HFFc6 (cell line): ENCODE data around the gene CAMKK2. TPM values are rescaled to one million over a fixed set of nuclear protein-coding genes. Genes with fewer than 3 reads are reported as not detected.
"Not testable (repeated sequence)": the region's sequence is repeated elsewhere in the genome, so short reads cannot be mapped to it uniquely, and the experiment has no call there.

Source experiments
- DNase-seq: peaks from one replicate; pipeline ENCODE4 v3.0.0-alpha.2; 2018
- H3K27ac Mint-ChIP-seq: 2 replicates; pipeline ENCODE4 v1.8.0; 2020; ENCODE audit warnings: mild to moderate bottlenecking, mixed read lengths
- H3K27me3 Mint-ChIP-seq: 2 replicates; pipeline ENCODE4 v1.8.0; 2021; ENCODE audit warnings: mild to moderate bottlenecking, moderate library complexity, mixed read lengths; ENCODE audit not compliant: insufficient read depth
- H3K36me3 Mint-ChIP-seq: 2 replicates; pipeline ENCODE4 v1.8.0; 2021; ENCODE audit warnings: low read depth, mixed read lengths
- H3K4me1 Mint-ChIP-seq: 2 replicates; pipeline ENCODE4 v1.8.0; 2020; ENCODE audit warnings: low read depth, mixed read lengths
- H3K4me3 Mint-ChIP-seq: 2 replicates; pipeline ENCODE4 v1.8.0; 2020; ENCODE audit warnings: mild to moderate bottlenecking, moderate library complexity, mixed read lengths
- H3K9me3 Mint-ChIP-seq: 2 replicates; pipeline ENCODE4 v1.8.0; 2020; ENCODE audit warnings: mild to moderate bottlenecking, mixed read lengths
- total RNA-seq, 6 experiments: library from RNA; stranded (reverse); fragmentation: NEBNext Ultra II Directional; extraction: Animal tissue kit (Norgen Biotek cat#: 25700); gene quantifications; 2 replicates in 1 of 6; 3 replicates in 5 of 6; pipeline ENCODE4 v1.2.3, GENCODE V29; 2021
- TF ChIP-seq, protein P1 (sequence below): fragments of 200-600 bp; sonication (generic); IDR thresholded peaks from 2 replicates; pipeline ENCODE4 v1.5.0; 2021; ENCODE audit warnings: antibody characterized with exemption, mild to moderate bottlenecking

The CAMKK2 gene
- total RNA-seq, 6 experiments from 2014 or later: 27.8 to 35.3 (median 31.1) TPM

GRCh38 chr12:121209624-121210572 is 86.6 kb downstream of the CAMKK2 start, which contains the start of gene P2RX4:
P2RX4 (plus strand) TSS chr12:121210129; CDS start chr12:121210165, 36 bp downstream.
- TF ChIP-seq, protein P1, sequence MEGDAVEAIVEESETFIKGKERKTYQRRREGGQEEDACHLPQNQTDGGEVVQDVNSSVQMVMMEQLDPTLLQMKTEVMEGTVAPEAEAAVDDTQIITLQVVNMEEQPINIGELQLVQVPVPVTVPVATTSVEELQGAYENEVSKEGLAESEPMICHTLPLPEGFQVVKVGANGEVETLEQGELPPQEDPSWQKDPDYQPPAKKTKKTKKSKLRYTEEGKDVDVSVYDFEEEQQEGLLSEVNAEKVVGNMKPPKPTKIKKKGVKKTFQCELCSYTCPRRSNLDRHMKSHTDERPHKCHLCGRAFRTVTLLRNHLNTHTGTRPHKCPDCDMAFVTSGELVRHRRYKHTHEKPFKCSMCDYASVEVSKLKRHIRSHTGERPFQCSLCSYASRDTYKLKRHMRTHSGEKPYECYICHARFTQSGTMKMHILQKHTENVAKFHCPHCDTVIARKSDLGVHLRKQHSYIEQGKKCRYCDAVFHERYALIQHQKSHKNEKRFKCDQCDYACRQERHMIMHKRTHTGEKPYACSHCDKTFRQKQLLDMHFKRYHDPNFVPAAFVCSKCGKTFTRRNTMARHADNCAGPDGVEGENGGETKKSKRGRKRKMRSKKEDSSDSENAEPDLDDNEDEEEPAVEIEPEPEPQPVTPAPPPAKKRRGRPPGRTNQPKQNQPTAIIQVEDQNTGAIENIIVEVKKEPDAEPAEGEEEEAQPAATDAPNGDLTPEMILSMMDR: peak; percentile 60
- peak within 1 kb of the TSS; percentile 74 for H3K27ac Mint-ChIP-seq
- H3K4me1 Mint-ChIP-seq: peaks cover 21% of the 10 kb centered on the region
- no peaks in the 10 kb centered on the region for H3K9me3 Mint-ChIP-seq
- H3K4me3 Mint-ChIP-seq: peak within 1 kb of the TSS; percentile 89
- peak; percentile 65 for DNase-seq
- H3K27me3 Mint-ChIP-seq: peaks cover 3% of the 10 kb centered on the region; the same call in 1 of the 2 replicates
- no peaks in the 10 kb centered on the region for H3K36me3 Mint-ChIP-seq

DNA sequence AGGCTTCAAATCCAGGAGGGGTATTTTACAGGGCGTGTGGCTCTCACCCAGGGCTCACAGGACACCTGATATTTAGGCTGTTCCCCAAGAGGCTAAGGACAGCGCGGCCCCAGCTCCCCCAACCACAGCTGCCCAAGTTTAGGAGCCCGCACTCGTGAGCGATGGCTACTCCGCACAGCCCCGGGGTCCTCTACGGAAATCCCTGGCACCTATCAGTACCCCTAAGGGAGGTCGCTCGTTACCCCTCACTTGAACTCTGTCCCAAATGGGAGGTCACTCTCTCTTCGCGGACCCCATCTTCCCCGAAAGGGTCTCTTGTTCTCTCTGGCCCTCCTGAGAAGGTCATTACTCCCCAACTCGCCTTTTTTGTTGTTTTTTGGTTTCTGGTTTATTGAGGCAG is 87.3 kb downstream of the CAMKK2 start:
- Mint-ChIP-seq H3K9me3 (no peaks in the 10 kb centered on the region), H3K4me3 (peak overlapping the region; percentile 17), H3K36me3 (no peaks in the 10 kb centered on the region), H3K27me3 (peaks cover 1% of the 10 kb centered on the region; the same call in 1 of the 2 replicates), H3K27ac (no peak overlapping the region), H3K4me1 (peaks cover 17% of the 10 kb centered on the region)
- TF ChIP-seq, protein P1: no peak
- no peak for DNase-seq

- not testable (repeated sequence) for H3K27ac Mint-ChIP-seq, H3K4me3 Mint-ChIP-seq, H3K9me3 Mint-ChIP-seq, H3K27me3 Mint-ChIP-seq, H3K36me3 Mint-ChIP-seq, DNase-seq
- H3K4me1 Mint-ChIP-seq: peaks cover 14% of the 10 kb centered on the region
Observed at GRCh38 chr12:121208571-121208970, 87.9 kb downstream of the CAMKK2 start.

DNA sequence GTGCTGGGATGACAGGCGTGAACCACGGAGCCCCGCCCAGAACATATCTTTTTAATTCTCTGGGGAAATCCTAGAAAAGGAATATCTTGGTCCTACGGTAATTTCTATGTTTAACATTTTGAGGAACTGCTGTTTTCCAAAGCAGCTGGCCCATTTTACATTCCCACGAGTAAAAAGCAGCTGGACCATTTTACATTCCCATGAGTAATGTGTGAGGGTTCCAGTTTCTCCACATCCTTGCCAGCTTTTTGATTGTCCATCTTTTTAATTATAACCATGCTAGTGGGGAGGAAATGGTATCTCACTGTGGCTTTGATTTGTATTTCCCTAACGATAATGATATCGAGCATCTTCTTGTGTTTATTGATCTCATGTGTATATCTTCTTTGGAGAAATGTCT is 91.0 kb downstream of the CAMKK2 start:
- TF ChIP-seq, protein P1: no peak
- no peaks in the 10 kb centered on the region for H3K36me3 Mint-ChIP-seq
- H3K4me3 Mint-ChIP-seq: no peak overlapping the region
- DNase-seq: no peak
- no peaks in the 10 kb centered on the region for H3K9me3 Mint-ChIP-seq
- peaks cover 19% of the 10 kb centered on the region for H3K4me1 Mint-ChIP-seq
- no peak overlapping the region for H3K27ac Mint-ChIP-seq
- peaks cover 1% of the 10 kb centered on the region; the same call in 1 of the 2 replicates for H3K27me3 Mint-ChIP-seq

DNA sequence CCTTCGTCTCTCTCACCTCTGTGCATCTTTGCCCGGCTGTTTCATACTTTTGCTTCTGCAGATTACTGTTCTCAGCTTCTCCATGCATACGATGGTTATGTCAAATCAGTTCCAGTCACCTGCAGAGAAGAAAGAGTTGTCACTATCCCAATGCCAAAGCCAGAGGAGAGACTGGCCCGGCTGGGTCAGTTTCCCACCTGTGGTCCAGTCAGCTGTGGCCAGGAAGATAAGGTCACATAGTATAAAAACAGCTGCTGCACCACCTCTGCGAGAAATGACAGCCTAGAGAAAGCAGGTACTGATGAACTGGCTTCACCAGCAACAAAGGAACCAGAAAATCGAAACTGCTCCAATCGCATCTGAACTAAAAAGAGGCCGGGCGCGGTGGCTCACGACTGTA is 93.0 kb downstream of the CAMKK2 start:
- H3K9me3 Mint-ChIP-seq: no peaks in the 10 kb centered on the region
- no peak overlapping the region for H3K27ac Mint-ChIP-seq
- peaks cover 1% of the 10 kb centered on the region; the same call in 1 of the 2 replicates for H3K27me3 Mint-ChIP-seq
- peaks cover 18% of the 10 kb centered on the region for H3K4me1 Mint-ChIP-seq
- DNase-seq: no peak
- TF ChIP-seq, protein P1: no peak
- no peaks in the 10 kb centered on the region for H3K36me3 Mint-ChIP-seq
- peak overlapping the region; percentile 7; the same call in 1 of the 2 replicates for H3K4me3 Mint-ChIP-seq
